CD4-positive, alpha-beta T cell treated with Interleukin-4 for 4 hours (primary cell): ENCODE measurements around the gene DLGAP1.

ENCODE experiments used
- DNase-seq: peaks from one replicate; pipeline ENCODE4 v3.0.0-alpha.2; 2020

The DLGAP1 gene

GRCh38 chr18:3920832-3921231 lies 534.3 kb downstream of the DLGAP1 start:
- no peak for DNase-seq

- DNase-seq: no peak
Observed at GRCh38 chr18:3919396-3920061, 535.6 kb downstream of the DLGAP1 start.

GRCh38 chr18:3916082-3916481 lies 539.0 kb downstream of the DLGAP1 start:
- DNase-seq: no peak

- no peak for DNase-seq
Observed at GRCh38 chr18:3914833-3915610, 540.1 kb downstream of the DLGAP1 start.

- DNase-seq: no peak
Observed at GRCh38 chr18:3914109-3914508, 541.0 kb downstream of the DLGAP1 start.

- DNase-seq: no peak
Observed at GRCh38 chr18:3912705-3913104, 542.4 kb downstream of the DLGAP1 start.

GRCh38 chr18:3911413-3911812 lies 543.7 kb downstream of the DLGAP1 start:
- DNase-seq: no peak

GRCh38 chr18:3910512-3910911 lies 544.6 kb downstream of the DLGAP1 start:
- DNase-seq: no peak

- no peak for DNase-seq
Observed at GRCh38 chr18:3907955-3908354, 547.2 kb downstream of the DLGAP1 start.

GRCh38 chr18:3906116-3906750 lies 548.9 kb downstream of the DLGAP1 start:
- DNase-seq: no peak

- no peak for DNase-seq
Observed at GRCh38 chr18:3903337-3903736, 551.8 kb downstream of the DLGAP1 start.

GRCh38 chr18:3902676-3903075 lies 552.4 kb downstream of the DLGAP1 start:
- DNase-seq: no peak

GRCh38 chr18:3901811-3902210 lies 553.3 kb downstream of the DLGAP1 start:
- no peak for DNase-seq

- no peak for DNase-seq
Observed at GRCh38 chr18:3901042-3901441, 554.1 kb downstream of the DLGAP1 start.

- DNase-seq: no peak
Observed at GRCh38 chr18:3900327-3900726, 554.8 kb downstream of the DLGAP1 start.

GRCh38 chr18:3898861-3899613 lies 556.1 kb downstream of the DLGAP1 start:
- DNase-seq: no peak

GRCh38 chr18:3892152-3892551 lies 563.0 kb downstream of the DLGAP1 start:
- no peak for DNase-seq

GRCh38 chr18:3891245-3891644 lies 563.9 kb downstream of the DLGAP1 start:
- no peak for DNase-seq

- DNase-seq: no peak
Observed at GRCh38 chr18:3889803-3890202, 565.3 kb downstream of the DLGAP1 start.

GRCh38 chr18:3889121-3889520 lies 566.0 kb downstream of the DLGAP1 start:
- no peak for DNase-seq

- DNase-seq: no peak
Observed at GRCh38 chr18:3886575-3887322, 568.4 kb downstream of the DLGAP1 start.

- no peak for DNase-seq
Observed at GRCh38 chr18:3885209-3885792, 569.8 kb downstream of the DLGAP1 start.
